ENCODE data around the gene ZFPM1.
"Not testable (repeated sequence)": the region's sequence is repeated elsewhere in the genome, so short reads cannot be mapped to it uniquely, and the experiment has no call there.

The ZFPM1 gene

DNA sequence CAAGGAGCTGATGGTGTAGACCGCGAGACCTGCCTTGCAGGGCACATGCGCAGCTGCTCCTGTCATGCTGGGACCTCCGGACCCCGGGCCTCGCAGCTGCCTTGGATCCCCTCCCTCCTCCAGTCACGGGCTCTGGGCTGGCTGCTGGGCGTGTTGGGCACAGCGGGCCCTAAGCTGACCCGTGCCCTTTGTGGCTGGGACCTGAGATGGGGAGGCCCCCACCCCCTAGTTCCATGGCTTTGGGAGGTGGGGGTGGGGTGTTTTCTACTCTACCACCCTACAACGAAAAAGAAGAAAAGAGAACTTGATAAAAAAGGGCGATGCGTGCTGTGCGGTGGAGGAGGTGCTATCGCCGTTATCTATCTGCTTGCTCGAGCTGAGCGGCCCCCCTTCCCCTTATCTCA, 14.5 kb downstream of the ZFPM1 start:
- no CpG with 5 or more reads among the region's 18 CpGs for WGBS (ENCODE audit: extremely low coverage, insufficient coverage, insufficient read length)
- H3K36me3 ChIP-seq (ENCODE audit: control insufficient read depth in 1 of 2, insufficient read depth in 2 of 2, low read length in 2 of 2): peaks cover 0 to 3% of the 10 kb centered on the region in 2 experiments
- no peak overlapping the region for H3K4me2 ChIP-seq (ENCODE audit: low read length)
- no peak overlapping the region for H2BK12ac ChIP-seq (ENCODE audit: low read length)
- peaks cover 3% of the 10 kb centered on the region for H3K9me3 ChIP-seq (ENCODE audit: insufficient read depth, low read depth, low read length)
- H4K8ac ChIP-seq (ENCODE audit: low read depth, low read length): no peak overlapping the region
- no peak overlapping the region for H2AFZ ChIP-seq (ENCODE audit: insufficient read depth, low read length, poor library complexity)
- H3K4ac ChIP-seq (ENCODE audit: low read depth, low read length): no peak overlapping the region
- peaks cover 6 to 10% of the 10 kb centered on the region in 2 experiments for H3K4me1 ChIP-seq (ENCODE audit: control insufficient read depth in 1 of 2, insufficient read depth in 2 of 2, low read length in 2 of 2)
- no peak overlapping the region for H3K14ac ChIP-seq (ENCODE audit: low read length)
- no peaks in the 10 kb centered on the region for H3K79me1 ChIP-seq (ENCODE audit: low read length)
- no peaks in the 10 kb centered on the region for H3K79me2 ChIP-seq (ENCODE audit: control insufficient read depth, insufficient read depth, low read length, poor library complexity)
- no peak overlapping the region for H2BK120ac ChIP-seq (ENCODE audit: insufficient read depth, low read length, poor library complexity)
- no peak for DNase-seq
- no peak overlapping the region for H3K18ac ChIP-seq (ENCODE audit: low read length)
- H3K23ac ChIP-seq (ENCODE audit: low read length): no peak overlapping the region
- H4K91ac ChIP-seq (ENCODE audit: low read depth, low read length): no peak overlapping the region
- H3K27me3 ChIP-seq (ENCODE audit: insufficient read depth, low read length): no peaks in the 10 kb centered on the region
- H2AK5ac ChIP-seq (ENCODE audit: low read length): no peak overlapping the region
- no peak overlapping the region for H4K12ac ChIP-seq (ENCODE audit: low read depth, low read length)
- no peak overlapping the region for H3K4me3 ChIP-seq (ENCODE audit: low read depth, low read length)
- no peak overlapping the region for H2BK5ac ChIP-seq (ENCODE audit: low read depth, low read length, poor library complexity)
- no peak overlapping the region for H3K27ac ChIP-seq (ENCODE audit: low read depth, low read length)
- no peak overlapping the region for H3K9ac ChIP-seq (ENCODE audit: low read length)

DNA sequence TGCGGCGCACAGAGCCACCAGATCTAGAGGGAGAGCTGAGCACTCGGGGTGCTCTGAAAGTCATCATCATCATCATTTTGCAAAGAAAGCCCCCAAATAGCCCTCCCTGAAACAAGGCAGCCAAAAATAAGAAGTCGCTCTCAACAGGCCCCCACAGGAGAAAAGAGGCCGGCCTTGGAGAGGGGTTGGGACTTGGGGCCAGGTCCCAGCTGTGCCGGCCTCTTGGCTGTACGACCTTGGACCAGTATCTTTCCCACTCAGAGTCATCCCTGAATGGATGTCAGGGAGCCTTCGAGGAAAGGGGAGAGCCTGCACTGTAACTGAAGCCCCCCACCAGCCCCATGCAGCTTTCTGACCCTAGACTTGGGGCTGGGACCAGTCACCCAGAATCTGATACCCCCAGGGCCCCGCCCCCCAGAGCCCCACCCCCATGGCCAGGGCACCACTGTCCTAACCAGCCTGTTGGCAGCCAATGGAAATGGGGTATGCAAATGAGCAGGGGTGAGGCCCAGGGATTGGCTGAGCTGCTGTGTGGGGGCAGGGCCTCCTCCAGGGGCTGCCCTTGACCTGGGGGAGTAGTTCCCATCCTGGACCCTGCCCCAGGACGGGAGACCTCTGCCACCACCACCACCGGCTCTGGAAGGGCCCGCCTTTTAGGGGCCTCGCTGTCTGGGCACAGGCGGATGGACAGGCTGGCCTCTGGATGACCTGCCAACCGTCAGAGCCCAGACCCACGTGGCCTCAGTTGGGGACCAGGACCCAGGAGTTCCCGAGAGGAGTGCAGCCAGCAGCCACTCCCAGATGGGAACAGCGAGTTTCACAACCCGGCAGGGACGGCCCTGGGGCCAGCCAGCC, 15.4 kb downstream of the ZFPM1 start:
- Histone ChIP-seq H4K12ac (ENCODE audit: low read depth, low read length) (no peak overlapping the region), H2AFZ (ENCODE audit: insufficient read depth, low read length, poor library complexity) (no peak overlapping the region), H3K79me2 (ENCODE audit: control insufficient read depth, insufficient read depth, low read length, poor library complexity) (no peaks in the 10 kb centered on the region), H3K9me3 (ENCODE audit: insufficient read depth, low read depth, low read length) (peaks cover 3% of the 10 kb centered on the region), H3K14ac (ENCODE audit: low read length) (no peak overlapping the region), H3K4me3 (ENCODE audit: low read depth, low read length) (no peak overlapping the region), H3K4ac (ENCODE audit: low read depth, low read length) (no peak overlapping the region), H2BK12ac (ENCODE audit: low read length) (no peak overlapping the region), H3K36me3 (ENCODE audit: control insufficient read depth in 1 of 2, insufficient read depth in 2 of 2, low read length in 2 of 2) (peaks cover 3% of the 10 kb centered on the region in 2 experiments), H3K4me2 (ENCODE audit: low read length) (no peak overlapping the region), H3K9ac (ENCODE audit: low read length) (no peak overlapping the region), H2BK120ac (ENCODE audit: insufficient read depth, low read length, poor library complexity) (no peak overlapping the region), H2BK5ac (ENCODE audit: low read depth, low read length, poor library complexity) (no peak overlapping the region), H2AK5ac (ENCODE audit: low read length) (no peak overlapping the region), H3K4me1 (ENCODE audit: control insufficient read depth in 1 of 2, insufficient read depth in 2 of 2, low read length in 2 of 2) (peaks cover 6 to 10% of the 10 kb centered on the region in 2 experiments), H4K8ac (ENCODE audit: low read depth, low read length) (no peak overlapping the region), H3K18ac (ENCODE audit: low read length) (no peak overlapping the region), H3K27me3 (ENCODE audit: insufficient read depth, low read length) (no peaks in the 10 kb centered on the region), H4K91ac (ENCODE audit: low read depth, low read length) (no peak overlapping the region), H3K27ac (ENCODE audit: low read depth, low read length) (no peak overlapping the region), H3K23ac (ENCODE audit: low read length) (no peak overlapping the region), H3K79me1 (ENCODE audit: low read length) (no peaks in the 10 kb centered on the region)
- WGBS (ENCODE audit: extremely low coverage, insufficient coverage, insufficient read length): no CpG with 5 or more reads among the region's 20 CpGs
- DNase-seq: no peak

DNA sequence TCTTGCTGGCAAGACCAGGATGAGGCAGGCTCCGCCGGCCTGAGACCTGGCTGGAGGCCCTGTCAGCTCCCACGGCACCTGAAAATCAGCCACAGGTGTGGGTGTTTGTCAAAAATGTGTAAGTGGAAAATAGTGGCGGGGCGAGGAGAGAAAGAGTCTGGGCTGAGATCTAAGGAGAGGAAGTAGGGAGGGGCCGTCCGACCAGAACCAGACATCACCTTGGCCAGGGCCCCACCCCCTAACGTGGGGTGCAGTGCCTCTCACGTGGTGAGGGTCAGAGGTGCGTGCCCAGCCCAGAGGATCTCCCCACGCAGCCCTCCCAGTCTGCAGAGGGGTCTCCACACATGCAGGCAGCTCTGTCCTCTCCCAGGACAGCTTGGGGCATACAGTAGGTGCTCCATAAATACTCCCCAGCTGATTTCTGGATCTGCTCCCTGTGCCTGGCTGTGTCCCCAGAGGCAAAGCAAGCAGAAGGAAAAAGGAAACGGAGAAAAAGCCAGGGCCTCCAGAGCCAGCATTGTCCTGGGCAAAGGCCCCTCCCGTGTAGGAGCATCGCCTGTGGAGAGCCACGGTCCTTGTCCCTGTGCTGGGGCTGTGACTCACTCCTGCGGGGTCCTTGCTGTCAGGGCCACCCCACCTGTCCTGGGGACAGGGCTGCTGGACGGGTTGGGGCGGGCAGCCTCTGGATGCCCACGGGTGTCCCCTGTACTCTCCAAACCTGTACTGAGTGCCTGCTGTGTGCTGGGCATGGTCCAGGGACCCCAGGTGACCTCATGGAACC, 16.7 kb downstream of the ZFPM1 start:
- H3K79me1 ChIP-seq (ENCODE audit: low read length): no peaks in the 10 kb centered on the region
- H3K18ac ChIP-seq (ENCODE audit: low read length): no peak overlapping the region
- no peak overlapping the region for H2AK5ac ChIP-seq (ENCODE audit: low read length)
- H3K4ac ChIP-seq (ENCODE audit: low read depth, low read length): no peak overlapping the region
- H3K23ac ChIP-seq (ENCODE audit: low read length): no peak overlapping the region
- no peak overlapping the region for H2BK120ac ChIP-seq (ENCODE audit: insufficient read depth, low read length, poor library complexity)
- H4K8ac ChIP-seq (ENCODE audit: low read depth, low read length): no peak overlapping the region
- no peak overlapping the region for H2BK5ac ChIP-seq (ENCODE audit: low read depth, low read length, poor library complexity)
- peaks cover 5% of the 10 kb centered on the region for H3K9me3 ChIP-seq (ENCODE audit: insufficient read depth, low read depth, low read length)
- no peak overlapping the region for H4K12ac ChIP-seq (ENCODE audit: low read depth, low read length)
- peaks cover 4% of the 10 kb centered on the region in 2 experiments for H3K4me1 ChIP-seq (ENCODE audit: control insufficient read depth in 1 of 2, insufficient read depth in 2 of 2, low read length in 2 of 2)
- no peaks in the 10 kb centered on the region for H3K27me3 ChIP-seq (ENCODE audit: insufficient read depth, low read length)
- H3K27ac ChIP-seq (ENCODE audit: low read depth, low read length): no peak overlapping the region
- no peak overlapping the region for H2BK12ac ChIP-seq (ENCODE audit: low read length)
- H3K79me2 ChIP-seq (ENCODE audit: control insufficient read depth, insufficient read depth, low read length, poor library complexity): no peaks in the 10 kb centered on the region
- no peak overlapping the region for H2AFZ ChIP-seq (ENCODE audit: insufficient read depth, low read length, poor library complexity)
- no peak overlapping the region for H3K4me2 ChIP-seq (ENCODE audit: low read length)
- no peak for DNase-seq
- peaks cover 3 to 4% of the 10 kb centered on the region in 2 experiments for H3K36me3 ChIP-seq (ENCODE audit: control insufficient read depth in 1 of 2, insufficient read depth in 2 of 2, low read length in 2 of 2)
- no CpG with 5 or more reads among the region's 19 CpGs for WGBS (ENCODE audit: extremely low coverage, insufficient coverage, insufficient read length)
- H3K9ac ChIP-seq (ENCODE audit: low read length): no peak overlapping the region
- H3K4me3 ChIP-seq (ENCODE audit: low read depth, low read length): no peak overlapping the region
- no peak overlapping the region for H4K91ac ChIP-seq (ENCODE audit: low read depth, low read length)
- H3K14ac ChIP-seq (ENCODE audit: low read length): no peak overlapping the region

DNA sequence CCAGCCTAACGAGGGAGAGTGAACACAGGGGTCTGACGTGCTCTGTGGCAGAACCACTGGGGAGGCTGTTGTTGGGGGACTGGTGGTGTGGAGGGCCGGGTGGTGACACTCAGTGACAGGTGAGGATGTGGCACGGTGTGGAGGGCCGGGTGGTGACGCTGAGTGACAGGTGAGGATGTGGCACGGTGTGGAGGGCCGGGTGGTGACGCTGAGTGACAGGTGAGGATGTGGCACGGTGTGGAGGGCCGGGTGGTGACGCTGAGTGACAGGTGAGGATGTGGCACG, 17.3 kb downstream of the ZFPM1 start:
- H4K91ac ChIP-seq (ENCODE audit: low read depth, low read length); H3K14ac ChIP-seq (ENCODE audit: low read length); H3K4ac ChIP-seq (ENCODE audit: low read depth, low read length); H3K36me3 ChIP-seq (ENCODE audit: control insufficient read depth in 1 of 2, insufficient read depth in 2 of 2, low read length in 2 of 2); H3K18ac ChIP-seq (ENCODE audit: low read length); H3K4me3 ChIP-seq (ENCODE audit: low read depth, low read length); H3K9ac ChIP-seq (ENCODE audit: low read length); H3K27me3 ChIP-seq (ENCODE audit: insufficient read depth, low read length); H4K8ac ChIP-seq (ENCODE audit: low read depth, low read length); H2AFZ ChIP-seq (ENCODE audit: insufficient read depth, low read length, poor library complexity); H3K79me1 ChIP-seq (ENCODE audit: low read length); DNase-seq; H2BK5ac ChIP-seq (ENCODE audit: low read depth, low read length, poor library complexity); H3K23ac ChIP-seq (ENCODE audit: low read length); H3K4me1 ChIP-seq (ENCODE audit: control insufficient read depth in 1 of 2, insufficient read depth in 2 of 2, low read length in 2 of 2); H2AK5ac ChIP-seq (ENCODE audit: low read length); H2BK12ac ChIP-seq (ENCODE audit: low read length); H3K79me2 ChIP-seq (ENCODE audit: control insufficient read depth, insufficient read depth, low read length, poor library complexity); H2BK120ac ChIP-seq (ENCODE audit: insufficient read depth, low read length, poor library complexity); H3K9me3 ChIP-seq (ENCODE audit: insufficient read depth, low read depth, low read length); H3K4me2 ChIP-seq (ENCODE audit: low read length); H4K12ac ChIP-seq (ENCODE audit: low read depth, low read length); H3K27ac ChIP-seq (ENCODE audit: low read depth, low read length): not testable (repeated sequence)
- no CpG with 5 or more reads among the region's 13 CpGs for WGBS (ENCODE audit: extremely low coverage, insufficient coverage, insufficient read length)

All from trophoblast cell (in vitro differentiated cells and primary cell).